Measurements from ENCODE around the gene TMEM192.
A peak's percentile ranks its signal among the peaks of the same experiment; 100 is the strongest.

TMEM192 gene

DNA sequence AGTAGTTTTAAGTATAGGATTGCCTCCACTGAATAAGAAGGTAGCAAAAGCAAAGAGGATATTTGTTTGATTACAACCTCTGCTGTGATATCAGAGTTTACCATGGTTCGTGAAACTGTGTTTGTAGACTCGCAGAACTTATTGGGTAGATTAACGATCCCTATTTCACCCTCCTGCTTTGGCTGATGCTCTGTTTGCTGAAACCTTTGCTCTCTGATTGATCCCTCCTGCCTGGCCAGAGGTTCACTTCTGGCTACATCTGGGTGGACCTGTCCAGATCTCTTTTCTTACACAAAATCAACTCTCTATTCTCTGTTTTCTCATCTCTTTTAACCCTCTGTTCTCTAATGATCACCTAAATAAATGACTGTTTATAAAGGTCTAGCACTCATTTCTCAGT, 37.9 kb upstream of the TMEM192 start:
- TF ChIP-seq, protein P1, sequence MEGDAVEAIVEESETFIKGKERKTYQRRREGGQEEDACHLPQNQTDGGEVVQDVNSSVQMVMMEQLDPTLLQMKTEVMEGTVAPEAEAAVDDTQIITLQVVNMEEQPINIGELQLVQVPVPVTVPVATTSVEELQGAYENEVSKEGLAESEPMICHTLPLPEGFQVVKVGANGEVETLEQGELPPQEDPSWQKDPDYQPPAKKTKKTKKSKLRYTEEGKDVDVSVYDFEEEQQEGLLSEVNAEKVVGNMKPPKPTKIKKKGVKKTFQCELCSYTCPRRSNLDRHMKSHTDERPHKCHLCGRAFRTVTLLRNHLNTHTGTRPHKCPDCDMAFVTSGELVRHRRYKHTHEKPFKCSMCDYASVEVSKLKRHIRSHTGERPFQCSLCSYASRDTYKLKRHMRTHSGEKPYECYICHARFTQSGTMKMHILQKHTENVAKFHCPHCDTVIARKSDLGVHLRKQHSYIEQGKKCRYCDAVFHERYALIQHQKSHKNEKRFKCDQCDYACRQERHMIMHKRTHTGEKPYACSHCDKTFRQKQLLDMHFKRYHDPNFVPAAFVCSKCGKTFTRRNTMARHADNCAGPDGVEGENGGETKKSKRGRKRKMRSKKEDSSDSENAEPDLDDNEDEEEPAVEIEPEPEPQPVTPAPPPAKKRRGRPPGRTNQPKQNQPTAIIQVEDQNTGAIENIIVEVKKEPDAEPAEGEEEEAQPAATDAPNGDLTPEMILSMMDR (IDR thresholded peaks at IDR 0.05; ENCODE audit: extremely low read depth, insufficient read depth, missing control alignments), result no peak
- no peak for DNase-seq (ENCODE audit: low spot score)
- in situ Hi-C loops (cut with MboI; ENCODE audit: low pct_unique_long_range_greater_than_20kb, low sequenced_read_pairs, unreplicated experiment), result no loop called here

- DNase-seq (ENCODE audit: low spot score), result no peak
- TF ChIP-seq, protein P1 (IDR thresholded peaks at IDR 0.05; ENCODE audit: extremely low read depth, insufficient read depth, missing control alignments), result no peak
- in situ Hi-C loops (cut with MboI; ENCODE audit: low pct_unique_long_range_greater_than_20kb, low sequenced_read_pairs, unreplicated experiment), result loop anchor here (25.0 kb wide), 1 partner anchor 948 kb away; no protein-coding TSS in a partner anchor
These were observed 26.2 kb upstream of the TMEM192 start for GRCh38 chr4:165138843-165139242.

DNA sequence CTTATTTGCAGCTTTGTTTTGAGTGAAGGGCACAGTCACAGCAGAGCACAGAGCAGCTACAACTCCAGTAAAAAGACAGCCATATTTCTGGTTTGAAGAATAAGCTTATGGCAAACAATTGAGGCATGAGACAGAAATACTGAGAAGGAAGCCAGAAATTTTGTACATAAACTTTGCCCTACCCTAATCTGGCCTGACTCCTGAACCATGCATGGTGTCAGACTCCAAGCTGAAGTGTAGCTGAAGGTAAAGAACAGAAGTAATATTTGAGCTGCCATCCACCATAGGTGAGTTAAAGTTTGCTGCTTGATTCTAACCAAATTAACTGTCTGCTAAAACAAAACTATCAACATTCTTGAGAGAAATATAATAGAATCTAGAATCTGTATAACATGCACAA, 24.5 kb upstream of the TMEM192 start:
- no peak for DNase-seq (ENCODE audit: low spot score)
- in situ Hi-C loops (cut with MboI; ENCODE audit: low pct_unique_long_range_greater_than_20kb, low sequenced_read_pairs, unreplicated experiment), result loop anchor here (25.0 kb wide), 1 partner anchor 950 kb away; no protein-coding TSS in a partner anchor
- TF ChIP-seq, protein P1 (IDR thresholded peaks at IDR 0.05; ENCODE audit: extremely low read depth, insufficient read depth, missing control alignments), result no peak

GRCh38 chr4:165136529-165136928, 23.9 kb upstream of the TMEM192 start:
- TF ChIP-seq, protein P1 (IDR thresholded peaks at IDR 0.05; ENCODE audit: extremely low read depth, insufficient read depth, missing control alignments), result no peak
- DNase-seq (ENCODE audit: low spot score), result no peak
- in situ Hi-C loops (cut with MboI; ENCODE audit: low pct_unique_long_range_greater_than_20kb, low sequenced_read_pairs, unreplicated experiment), result loop anchor here (25.0 kb wide), 1 partner anchor 951 kb away; no protein-coding TSS in a partner anchor

DNA sequence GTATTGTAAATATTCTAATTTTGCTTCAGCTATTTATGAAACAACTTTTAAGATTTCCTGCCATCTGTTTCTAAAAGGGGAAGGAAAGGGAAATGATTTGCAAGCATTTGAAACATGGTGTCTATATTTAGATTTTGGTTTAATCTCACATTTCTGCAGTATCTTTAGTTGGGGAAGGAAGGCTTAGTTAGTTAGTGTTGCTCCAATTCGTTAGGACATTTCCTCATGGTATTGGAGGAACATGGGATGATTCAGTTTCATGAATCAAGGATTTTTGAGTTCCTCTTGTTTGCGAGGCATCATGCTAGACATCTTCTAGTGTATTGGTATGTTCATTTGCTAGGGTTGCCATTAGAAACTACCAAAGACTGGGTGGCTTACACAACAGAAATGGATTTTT, 20.5 kb upstream of the TMEM192 start:
- TF ChIP-seq, protein P1 (IDR thresholded peaks at IDR 0.05; ENCODE audit: extremely low read depth, insufficient read depth, missing control alignments), result no peak
- in situ Hi-C loops (cut with MboI; ENCODE audit: low pct_unique_long_range_greater_than_20kb, low sequenced_read_pairs, unreplicated experiment), result loop anchor here (25.0 kb wide), 1 partner anchor 954 kb away; no protein-coding TSS in a partner anchor
- DNase-seq (ENCODE audit: low spot score), result no peak

DNA sequence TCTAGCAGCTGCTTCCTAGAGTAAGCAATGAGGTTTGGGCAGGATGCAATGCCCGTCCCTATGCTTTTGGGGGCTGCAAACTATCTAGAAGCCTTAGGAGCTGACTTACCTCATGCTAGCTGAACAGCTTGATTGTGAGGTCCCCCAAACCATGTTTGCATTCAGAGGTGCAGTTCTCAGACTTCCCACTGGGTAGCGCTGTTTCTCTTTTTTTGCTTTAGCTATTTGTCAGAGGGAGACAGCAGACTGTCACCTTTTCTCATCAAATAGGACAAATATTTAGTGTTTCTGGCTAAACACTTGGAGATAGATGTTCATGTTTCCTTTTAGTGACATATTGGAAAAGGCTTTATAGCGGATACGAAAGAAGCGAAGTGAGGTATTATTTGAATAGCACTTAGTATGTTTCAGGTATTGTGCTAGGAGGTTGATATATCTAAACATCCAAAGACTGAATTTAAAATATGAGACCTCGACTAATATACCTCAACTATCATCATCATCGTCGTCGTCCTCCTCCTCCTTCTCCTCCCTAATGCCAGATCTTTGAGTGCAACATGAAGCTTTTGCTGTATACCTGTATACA, 18.7 kb upstream of the TMEM192 start:
- TF ChIP-seq, protein P1 (IDR thresholded peaks at IDR 0.05; ENCODE audit: extremely low read depth, insufficient read depth, missing control alignments), result peak; percentile 87
- DNase-seq (ENCODE audit: low spot score), result peak; percentile 73
- in situ Hi-C loops (cut with MboI; ENCODE audit: low pct_unique_long_range_greater_than_20kb, low sequenced_read_pairs, unreplicated experiment), result loop anchor here (25.0 kb wide), 1 partner anchor 956 kb away; no protein-coding TSS in a partner anchor
